T follicular helper cell (primary cell): ENCODE measurements around the gene RANBP3.

Experiments used
- DNase-seq: peaks from one replicate; pipeline ENCODE4 v3.0.0-alpha.2; 2020; ENCODE audit warnings: low read depth

RANBP3 gene

DNA sequence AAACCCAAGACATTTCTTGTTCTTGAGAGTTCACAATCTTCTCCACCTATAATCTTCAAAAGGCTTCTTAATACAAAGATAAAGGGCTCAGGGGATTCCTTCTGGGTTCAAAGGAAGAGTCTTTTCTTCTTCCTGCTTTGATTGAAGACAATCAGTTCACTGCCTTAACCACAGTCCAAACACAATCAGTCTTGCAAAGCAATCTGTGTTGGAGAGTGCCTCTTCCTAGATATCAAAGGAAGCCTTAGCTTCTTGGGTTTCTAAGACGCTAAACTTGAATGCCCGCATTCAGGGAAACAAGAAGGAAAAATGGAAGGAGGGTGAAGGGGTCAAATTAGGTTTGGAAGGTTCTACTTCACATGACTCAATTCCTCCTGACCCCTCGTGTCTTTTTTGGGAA is 27.2 kb downstream of the RANBP3 start:
- DNase-seq, result no peak

DNA sequence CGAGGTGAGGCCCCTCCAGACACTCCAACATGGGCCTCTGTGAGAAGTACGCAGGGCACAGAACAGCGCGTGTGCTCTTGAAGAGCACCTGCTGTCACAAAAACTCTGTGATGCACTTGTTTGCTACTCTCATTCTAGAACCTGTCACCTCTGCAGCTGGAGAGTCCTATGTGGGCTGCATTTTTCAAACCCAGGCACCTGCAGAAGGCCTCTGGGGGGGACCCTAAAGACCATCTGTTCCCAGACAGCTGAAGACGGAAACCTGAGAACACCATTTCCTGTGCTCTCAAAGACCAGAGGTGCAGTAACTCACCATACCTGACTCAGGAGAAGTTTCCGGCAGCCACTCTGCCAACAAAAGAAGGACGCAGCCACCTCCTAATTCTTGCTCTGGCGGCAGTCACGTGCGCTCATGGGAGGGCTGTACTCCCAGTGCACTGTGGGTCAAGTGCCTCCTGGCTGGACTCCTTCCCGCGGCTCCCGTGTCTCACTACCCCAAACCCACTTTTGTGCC is 28.1 kb downstream of the RANBP3 start:
- peak; percentile 19 for DNase-seq

DNA sequence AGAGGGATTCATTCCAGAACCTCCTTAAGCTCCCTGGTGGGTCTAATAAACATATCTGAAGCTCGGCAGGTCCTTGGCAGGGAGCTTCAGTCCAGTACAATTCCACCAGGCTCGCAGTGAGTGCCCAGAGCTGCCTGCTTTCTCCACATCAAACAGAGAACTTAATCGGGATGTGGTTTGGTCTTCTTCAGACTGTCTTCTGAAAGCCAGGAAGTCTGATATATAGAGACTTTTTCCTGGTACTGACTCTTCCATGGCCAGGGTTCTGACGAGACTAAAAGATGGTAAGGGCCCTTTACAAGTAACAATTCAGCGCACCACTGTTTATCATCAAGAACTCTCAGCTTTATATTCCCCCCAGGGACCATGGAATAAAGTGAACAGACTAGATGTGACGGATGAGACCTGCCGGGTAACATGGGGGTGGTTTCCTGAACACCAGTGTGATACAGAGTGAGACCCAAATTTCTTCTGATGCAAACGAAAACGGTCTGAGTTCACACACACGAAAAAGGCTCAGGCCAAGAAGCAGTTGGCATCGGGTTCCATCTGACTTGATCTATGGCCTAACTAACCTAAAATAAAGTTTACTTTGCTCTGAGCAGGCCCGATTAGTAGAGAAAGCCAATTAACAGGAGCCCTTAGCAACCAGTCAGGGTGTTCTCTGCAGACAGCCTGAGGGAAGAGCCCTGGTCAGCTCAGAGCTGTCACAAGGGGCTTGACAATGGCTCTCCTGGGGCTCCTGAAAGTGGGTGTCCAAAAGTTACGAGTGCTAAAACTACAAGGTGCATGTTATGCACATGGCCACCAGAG is 29.0 kb downstream of the RANBP3 start:
- DNase-seq, result no peak

DNA sequence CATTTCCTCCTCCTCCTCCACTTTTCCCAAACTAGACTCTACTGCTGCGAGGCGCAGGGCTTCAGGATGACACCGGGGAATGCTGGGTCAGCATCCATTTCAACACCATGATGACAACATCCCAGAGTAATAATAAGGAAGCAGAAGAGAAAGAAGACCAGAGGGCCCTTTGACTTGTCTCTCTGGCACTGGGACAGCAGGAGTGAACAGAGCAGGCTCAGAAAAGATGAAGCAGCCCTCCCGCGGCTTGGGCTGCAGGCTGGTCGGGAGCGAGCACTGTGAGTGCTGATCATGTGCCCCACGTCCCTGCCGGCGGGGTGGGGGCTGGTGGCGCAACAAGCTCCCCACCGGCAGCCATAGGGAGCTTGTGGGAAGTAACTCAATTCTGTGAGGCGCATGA is 30.5 kb downstream of the RANBP3 start:
- no peak for DNase-seq

DNA sequence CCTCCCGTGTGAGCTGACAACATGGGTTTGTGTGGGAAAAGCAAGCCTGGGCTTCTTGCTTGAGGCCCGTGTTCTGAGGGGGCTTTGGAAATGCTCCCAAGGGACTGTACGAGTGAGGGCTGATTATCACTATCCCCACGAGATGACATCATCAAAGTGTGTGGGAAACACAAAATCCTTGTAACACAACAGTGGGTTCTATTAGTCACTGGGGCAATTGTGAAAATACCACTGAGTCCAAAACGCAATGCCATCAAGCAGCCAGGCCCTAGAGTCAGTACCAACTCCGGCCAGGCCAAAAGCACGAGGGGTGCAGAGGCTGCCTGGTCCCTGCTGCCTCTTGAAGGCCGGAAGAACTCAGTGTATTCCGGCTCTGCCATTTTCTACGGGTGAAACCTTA is 34.3 kb downstream of the RANBP3 start:
- no peak for DNase-seq

DNA sequence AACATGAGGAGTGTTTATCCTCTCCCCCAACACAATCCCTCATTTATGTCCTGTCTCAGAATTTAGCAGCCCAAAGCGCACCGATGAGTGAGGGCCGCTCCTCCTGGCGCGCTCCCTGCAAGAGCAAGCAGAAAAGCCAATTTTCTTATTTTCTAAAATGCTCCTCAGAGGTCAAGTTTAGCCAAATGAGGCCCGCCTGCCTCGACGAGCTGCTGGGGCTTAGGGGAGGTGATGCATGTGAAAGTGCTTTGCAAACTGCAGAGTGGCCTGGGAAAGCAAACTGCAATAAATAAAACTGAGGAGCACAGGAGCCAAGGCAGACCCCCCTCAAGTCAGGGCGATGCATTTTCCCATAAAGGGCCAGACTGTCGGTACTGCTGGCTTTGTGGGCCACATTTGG is 34.9 kb downstream of the RANBP3 start:
- no peak for DNase-seq

DNA sequence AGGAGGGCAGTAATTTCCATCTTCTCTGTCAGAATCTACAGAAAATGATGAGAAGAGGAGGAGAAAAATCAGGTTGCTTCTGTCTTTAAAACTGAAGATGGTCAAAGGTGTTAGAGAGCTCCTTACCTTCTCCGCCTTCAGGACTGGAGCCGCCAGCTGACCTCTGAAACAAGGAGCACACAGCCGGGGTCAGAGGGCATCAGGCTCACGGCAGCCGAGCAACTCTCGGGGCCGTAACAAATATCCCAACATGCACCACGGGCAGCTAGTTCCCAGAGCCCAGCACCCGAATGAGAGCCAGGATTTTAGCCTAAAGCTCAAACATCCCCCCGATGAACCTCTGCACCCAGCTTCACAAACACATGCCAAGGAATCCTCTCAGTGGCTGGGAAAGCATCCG is 36.3 kb downstream of the RANBP3 start:
- DNase-seq, result no peak

DNA sequence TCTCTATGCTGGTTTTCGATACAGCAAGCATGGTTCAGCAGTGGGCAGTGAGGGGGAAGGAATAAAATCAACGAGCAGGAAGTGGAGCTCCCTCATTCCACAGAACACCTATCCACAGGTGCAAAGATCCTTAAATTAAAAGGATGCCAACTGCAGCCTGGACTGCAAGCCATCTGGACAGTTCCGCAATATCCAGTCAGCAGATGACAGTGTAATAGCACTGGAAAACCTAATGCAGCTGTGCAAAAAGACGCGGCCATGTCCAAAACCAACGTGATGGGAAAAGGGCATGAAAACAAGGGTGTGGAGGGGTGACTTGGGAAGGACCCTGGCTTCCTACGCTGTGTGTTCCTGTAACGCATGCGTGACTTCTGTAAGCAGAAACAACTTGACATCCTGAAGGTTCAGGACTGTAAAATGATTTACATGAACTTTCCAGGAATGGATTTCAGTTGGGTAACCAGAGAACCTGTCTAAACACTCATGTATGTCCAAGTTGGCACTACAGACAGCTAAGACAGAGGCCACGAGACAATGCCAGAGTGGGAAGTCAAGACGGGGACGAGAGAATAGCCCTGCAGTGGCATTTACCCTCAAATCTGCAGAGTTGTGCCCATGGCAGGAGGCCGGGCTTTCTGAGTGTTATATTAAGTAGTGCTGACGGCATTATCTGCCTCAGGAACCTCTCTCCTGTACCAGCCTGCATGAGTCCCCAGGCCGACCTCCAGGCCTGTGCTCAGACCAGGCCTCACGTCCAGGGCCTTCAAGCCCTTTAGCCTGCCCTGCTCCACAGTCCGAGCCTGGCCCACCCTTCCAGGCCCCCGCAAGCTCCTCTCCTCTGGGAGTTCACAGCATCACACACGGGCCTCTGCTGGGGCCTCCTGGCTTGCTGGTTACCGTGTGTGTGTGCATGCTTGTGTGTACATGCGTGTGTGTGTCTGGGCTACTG is 37.4 kb downstream of the RANBP3 start:
- DNase-seq, result no peak

DNA sequence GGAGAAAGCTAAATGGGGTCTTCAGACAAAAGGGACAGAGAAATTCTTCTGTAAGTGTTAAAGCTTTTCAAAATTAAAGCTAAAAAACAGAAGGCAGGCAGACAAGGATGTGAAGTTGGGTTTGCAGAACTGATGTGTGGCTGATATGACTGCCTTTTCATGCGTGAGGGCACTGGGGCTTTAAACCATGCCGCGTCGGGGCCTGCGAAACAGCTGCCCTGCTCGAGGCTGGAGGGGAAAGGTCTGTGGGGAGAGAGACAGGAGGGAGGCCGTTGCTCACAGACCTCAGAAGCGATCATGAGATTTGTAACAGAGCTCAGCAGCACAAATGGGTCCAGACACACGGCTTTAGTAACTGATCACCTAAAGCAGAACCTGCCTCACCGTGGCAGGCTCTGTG is 40.4 kb downstream of the RANBP3 start:
- no peak for DNase-seq

DNA sequence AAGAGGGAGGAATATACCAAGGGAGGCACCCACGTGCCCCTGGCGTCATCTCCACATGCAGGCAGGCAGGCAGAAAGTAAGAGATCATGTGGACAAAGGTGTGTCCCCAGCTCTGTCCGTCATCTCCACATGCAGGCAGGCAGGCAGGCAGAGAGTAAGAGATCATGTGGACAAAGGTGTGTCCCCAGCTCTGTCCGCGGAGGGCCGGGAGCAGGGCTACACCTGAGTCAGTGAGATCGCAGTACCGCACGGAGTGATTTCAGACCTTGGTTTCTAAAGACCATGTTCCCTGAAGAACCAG is 41.7 kb downstream of the RANBP3 start:
- DNase-seq, result no peak

DNA sequence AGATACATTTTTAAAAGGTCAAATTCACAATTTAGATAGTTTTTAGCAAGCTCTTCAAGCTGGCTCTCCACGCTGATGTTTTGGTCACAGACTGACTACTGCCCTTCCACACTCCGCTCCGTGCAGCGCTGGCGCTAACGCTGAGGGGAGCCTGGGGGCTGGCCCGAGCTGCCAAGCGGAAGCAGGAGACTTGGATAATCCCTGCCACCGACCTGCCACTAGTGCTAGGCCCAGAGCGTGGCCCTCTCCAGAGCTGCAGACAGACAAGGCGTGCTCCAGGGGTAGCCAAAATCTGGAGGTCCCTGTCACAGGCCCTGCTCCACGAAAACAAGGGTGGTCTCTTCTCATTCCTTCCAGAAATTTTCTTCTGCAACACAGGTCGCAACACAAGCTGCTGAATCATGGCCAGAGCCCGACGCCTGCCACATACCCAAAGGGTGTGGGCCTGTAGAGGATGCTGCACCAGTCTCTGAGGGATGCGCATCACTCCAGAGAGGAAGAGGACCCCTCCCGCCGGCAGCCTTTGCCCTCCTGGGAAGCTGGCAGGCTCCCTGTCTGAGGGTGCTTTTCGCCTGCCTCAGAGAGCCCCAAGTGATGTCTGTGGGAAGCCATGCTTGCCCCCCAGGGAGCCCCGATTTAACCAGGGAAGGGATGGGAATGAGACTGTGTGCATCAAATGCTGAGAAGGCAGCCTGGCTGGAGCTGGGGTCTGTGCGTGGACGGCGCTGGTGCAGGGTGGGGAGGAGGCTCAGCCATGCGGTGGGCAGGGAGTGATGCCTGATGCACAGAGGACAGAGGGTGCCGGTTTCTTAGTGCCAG is 42.3 kb downstream of the RANBP3 start:
- no peak for DNase-seq

DNA sequence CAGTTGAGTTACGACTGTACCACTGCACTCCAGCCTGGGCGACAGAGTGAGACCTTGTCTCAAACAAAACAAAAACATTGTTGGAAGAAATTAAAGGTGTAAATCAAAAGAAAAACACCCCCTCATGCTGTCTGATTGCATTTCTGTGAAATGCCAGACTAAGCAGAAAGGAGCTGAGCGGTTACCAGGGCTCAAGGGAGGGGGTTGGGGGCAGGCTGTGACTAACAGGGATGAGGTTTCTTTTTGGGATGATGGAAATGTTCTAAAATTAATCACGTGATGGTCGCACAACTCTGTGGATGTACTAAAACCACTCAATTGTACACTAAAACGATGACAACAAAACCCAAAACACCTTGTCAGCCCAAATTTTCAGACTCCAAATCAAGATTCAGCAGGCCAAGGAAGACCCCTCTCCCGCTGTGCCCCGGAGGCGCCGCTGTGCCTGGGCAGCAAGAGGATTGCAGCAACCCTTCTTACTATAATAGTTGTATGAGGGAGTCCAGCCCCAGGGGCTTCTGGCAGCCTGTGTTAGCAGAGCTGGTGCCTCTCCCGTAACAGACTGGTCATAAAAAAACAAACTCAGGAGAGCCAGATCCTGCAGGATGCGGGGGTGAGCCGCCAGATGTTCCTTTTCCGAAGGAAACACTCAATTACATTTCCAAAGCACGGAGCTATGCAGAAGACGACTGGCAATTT is 43.0 kb downstream of the RANBP3 start:
- no peak for DNase-seq

DNA sequence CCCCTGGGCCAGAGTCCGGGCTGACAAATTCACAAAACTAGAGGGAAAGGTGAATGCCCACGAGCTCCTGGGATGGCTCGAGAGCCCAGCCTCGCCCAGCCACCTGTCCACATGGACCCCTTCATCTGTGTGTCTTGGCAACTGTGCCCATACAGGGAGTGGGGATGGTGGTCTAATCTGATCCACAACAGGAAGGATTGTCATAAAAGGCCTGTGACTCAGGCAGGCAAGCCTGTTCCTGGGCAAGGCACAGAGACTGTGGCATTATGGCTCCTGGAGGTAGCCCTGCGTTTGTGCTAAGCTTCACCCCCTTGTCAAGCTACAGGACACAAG is 43.9 kb downstream of the RANBP3 start:
- no peak for DNase-seq

DNA sequence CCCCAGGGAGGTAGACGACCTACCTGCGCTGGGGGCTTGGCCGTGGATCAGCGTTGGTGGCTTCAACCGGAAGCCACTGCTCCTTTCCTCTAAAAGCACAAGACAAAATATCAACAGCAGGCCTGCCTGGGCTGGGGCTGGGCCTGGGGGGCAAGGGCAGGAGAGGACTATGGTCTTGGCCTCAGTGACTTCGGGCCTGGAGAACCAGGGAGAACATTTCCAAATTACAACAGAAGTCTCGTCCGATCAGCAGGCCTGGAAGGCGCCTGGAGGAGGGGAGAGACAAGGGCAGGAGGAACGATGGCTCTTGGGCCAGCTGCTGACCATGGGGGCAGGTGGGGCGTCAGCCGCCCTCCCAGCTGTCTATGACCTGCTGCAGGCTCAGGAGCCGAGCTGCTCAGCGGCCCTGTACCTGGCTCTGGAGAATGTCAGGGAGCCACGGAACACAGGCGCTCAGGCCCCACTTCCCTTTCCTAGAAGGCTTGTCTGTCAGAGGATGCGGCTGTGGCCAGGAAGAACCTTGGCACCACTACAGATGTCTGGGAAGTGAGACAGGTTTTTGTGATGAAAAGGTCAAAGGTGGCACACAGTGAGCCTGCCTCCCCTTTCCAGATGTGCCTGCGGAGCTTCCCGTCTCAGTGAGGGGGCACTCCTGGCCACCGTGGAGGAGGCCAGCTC is 44.4 kb downstream of the RANBP3 start:
- DNase-seq, result no peak

DNA sequence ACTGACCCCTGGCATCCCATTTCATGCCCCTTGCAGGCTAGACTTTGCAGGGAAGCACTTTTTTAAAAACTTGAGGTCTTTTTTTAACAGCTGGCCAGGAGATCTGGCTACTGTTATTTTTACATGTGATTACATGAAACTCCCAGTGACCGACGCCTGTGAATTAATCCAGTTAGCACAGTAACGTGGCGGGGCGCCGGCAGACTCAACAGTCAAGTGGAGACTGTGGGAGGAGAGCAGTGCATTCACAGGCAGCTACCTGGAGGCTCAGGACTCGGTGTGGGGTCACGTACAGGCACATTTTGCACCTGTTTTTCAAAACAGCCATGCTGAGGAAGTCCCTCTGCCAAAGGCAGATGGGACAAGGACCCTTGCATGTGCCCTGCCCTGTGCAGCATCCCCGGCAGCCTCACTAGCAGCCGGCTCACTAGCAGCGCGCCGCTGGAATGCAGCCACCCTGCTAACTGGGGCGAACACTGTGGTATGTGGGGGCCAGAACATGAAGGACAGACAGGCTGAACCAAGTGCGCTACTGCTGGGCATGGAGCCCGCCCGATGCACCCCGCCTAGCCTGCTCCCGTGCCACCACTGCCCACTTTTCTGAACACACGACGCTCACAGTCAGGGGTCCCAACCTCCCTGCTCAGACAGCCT is 45.2 kb downstream of the RANBP3 start:
- DNase-seq, result no peak

DNA sequence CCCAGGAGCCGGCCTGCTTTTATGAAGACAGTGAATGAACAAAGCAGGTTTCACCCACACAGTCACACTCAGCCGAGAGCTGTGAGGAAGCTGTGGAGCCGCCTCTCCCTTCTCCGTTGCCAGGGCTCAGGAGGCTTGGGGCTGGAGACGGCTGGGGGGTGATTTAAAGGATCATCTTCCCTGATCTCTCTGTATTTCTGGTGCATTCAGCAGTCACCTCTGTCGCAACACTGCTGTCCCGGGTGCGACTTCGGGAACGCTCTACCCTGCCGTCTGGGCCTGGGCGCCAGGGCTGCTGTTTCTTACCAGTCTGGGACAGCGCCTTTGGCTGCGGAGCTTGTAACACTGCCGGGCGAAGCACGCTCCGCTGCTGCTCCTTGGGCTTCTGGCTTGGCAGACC is 45.8 kb downstream of the RANBP3 start:
- no peak for DNase-seq

DNA sequence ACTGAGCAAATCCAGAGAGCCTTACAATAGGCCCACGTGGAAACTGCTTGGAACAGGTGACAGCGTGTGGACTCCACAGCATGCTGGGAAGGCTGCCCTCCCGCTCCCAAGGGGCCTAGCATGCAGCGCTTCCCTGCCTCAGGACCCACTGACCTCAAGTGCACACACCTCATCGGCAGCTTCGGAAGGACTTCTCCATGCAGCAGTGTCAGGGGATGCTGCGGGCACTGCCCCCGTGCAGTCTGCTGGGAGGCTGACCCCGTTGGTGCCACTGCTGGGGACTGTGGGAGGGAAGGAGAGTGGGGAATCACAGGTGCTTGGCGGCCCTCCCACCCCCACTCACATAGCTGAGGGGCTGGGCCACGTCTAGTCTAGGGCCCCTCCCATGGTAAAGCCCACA is 46.7 kb downstream of the RANBP3 start:
- no peak for DNase-seq

DNA sequence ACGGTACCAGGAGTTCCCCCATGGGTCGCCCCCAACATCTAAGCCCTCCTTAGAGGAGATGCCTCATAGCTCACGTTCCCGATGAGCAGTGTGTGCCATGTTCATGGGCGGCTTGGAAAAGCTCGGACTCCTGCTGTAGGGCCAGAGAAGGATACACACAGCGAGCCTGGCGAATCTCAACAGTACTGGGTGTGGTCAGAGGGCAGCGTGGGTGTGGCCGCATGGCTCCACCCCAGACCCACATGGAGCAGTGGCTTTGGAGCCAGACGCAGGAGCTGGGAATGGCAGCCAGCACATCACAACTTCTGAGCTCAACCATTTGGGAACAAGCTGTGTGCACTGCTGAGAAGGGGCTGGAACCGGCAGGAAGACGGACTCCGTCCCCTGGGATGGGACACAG is 48.3 kb downstream of the RANBP3 start:
- DNase-seq, result no peak

DNA sequence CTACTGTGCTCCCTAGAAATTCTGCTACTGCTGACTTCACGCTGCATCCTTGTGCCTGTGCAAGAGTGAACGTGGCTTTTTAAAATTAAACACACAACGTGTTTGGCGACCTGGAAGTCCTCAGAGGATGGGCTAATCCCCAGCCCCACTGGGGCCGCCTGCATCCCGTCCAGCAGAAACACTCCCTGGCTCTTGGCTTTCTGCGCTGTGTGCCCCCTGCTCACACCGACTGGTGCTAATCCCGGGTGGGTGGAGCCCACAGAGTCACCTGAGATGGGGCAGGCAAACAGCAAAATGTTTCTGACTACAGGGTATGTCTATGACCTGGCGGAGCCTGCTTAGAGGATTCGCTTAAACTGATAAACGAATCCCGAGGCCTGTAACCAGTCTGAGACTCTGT is 48.8 kb downstream of the RANBP3 start:
- no peak for DNase-seq

DNA sequence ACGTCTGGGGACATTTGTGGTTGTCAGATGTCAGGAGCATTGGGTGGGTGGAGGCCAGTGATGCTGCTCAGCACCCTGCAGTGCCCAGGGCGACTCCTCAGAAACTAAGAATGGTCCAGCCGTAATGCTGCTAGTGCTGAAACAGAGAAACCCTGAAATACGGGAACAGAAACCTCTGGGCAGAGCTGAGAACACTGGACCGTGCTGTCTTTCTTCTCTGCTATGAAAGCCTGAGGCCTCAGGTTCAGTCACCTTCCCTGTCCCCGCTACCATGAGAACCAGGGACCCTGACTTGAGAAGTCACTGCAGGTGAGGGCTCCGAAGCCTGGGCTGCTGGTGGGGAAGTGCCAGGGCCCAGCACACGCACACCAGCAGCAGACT is 50.5 kb downstream of the RANBP3 start:
- no peak for DNase-seq
